OCI-LY3 (cell line): ENCODE results near the gene ZNF544.

Experiments used
- H2AFZ ChIP-seq: fragments of 200-600, 300-600 bp; shearing (Covaris generic); 2 replicates; pipeline ENCODE4 v1.6.0; 2014; ENCODE audit warnings: antibody characterized with exemption, low read depth, low read length
- H3K27ac ChIP-seq: fragments of 200-600, 300-600 bp; sonication (generic); 2 replicates; pipeline ENCODE4 v1.5.1; 2014; ENCODE audit warnings: mild to moderate bottlenecking, low read length, moderate library complexity, mixed read lengths
- H3K27me3 ChIP-seq: fragments of 200-600, 300-600 bp; sonication (generic); 2 replicates; pipeline ENCODE4 v1.6.1; 2014; ENCODE audit warnings: low read depth, low read length, mixed read lengths
- H3K36me3 ChIP-seq: fragments of 200-600, 300-600 bp; sonication (generic); replicated peaks from 2 replicates; pipeline ENCODE3; 2014; ENCODE audit warnings: low read depth, low read length, mixed read lengths
- H3K4me1 ChIP-seq: fragments of 300-600, 200-600 bp; sonication (generic); 2 replicates; pipeline ENCODE4 v1.6.1; 2014; ENCODE audit warnings: low read length, mixed read lengths
- H3K4me2 ChIP-seq: fragments of 200-600, 300-600 bp; sonication (generic); 2 replicates; pipeline ENCODE4 v1.6.1; 2014; ENCODE audit warnings: low read length, mixed read lengths
- H3K4me3 ChIP-seq: fragments of 300-600, 200-600 bp; sonication (generic); 2 replicates; pipeline ENCODE4 v1.5.1; 2014; ENCODE audit warnings: antibody characterized with exemption, mild to moderate bottlenecking, low read length, moderate library complexity
- H3K79me2 ChIP-seq: fragments of 300-600, 200-600 bp; shearing (Covaris generic); 2 replicates; pipeline ENCODE4 v1.6.1; 2014; ENCODE audit warnings: mild to moderate bottlenecking, low read length, mixed read lengths
- H3K9ac ChIP-seq: fragments of 300-600, 200-600 bp; shearing (Covaris generic); 2 replicates; pipeline ENCODE4 v1.6.0; 2014; ENCODE audit warnings: mild to moderate bottlenecking, low read length, moderate library complexity
- H3K9me3 ChIP-seq: fragments of 200-600, 300-600 bp; shearing (Covaris generic); 2 replicates; pipeline ENCODE4 v1.6.1; 2014; ENCODE audit warnings: low read length, mixed read lengths; ENCODE audit not compliant: insufficient read depth
- H4K20me1 ChIP-seq: fragments of 200-600, 300-600 bp; sonication (generic); 2 replicates; pipeline ENCODE4 v1.6.1; 2016; ENCODE audit warnings: low read length, mixed read lengths; ENCODE audit not compliant: insufficient read depth
- CTCF ChIP-seq: fragments of 200-600, 300-600 bp; sonication (generic); IDR thresholded peaks from 2 replicates; pipeline ENCODE4 v1.5.1; 2014; ENCODE audit warnings: antibody characterized with exemption, low read length, low read depth
- EZH2phosphoT487 ChIP-seq: fragments of 200-600 bp; shearing (Covaris generic); IDR thresholded peaks from 2 replicates; pipeline ENCODE4 v1.6.1; 2018; ENCODE audit warnings: antibody characterized with exemption, mixed run types, low read depth

Gene ZNF544

GRCh38 chr19:58261968-58262921 lies 33.5 kb downstream of the ZNF544 start:
- Histone ChIP-seq H2AFZ (no peak overlapping the region), H3K36me3 (peaks cover 89% of the 10 kb centered on the region), H3K27me3 (no peaks in the 10 kb centered on the region), H3K4me1 (no peaks in the 10 kb centered on the region), H3K4me2 (no peak overlapping the region), H3K4me3 (no peak overlapping the region), H4K20me1 (no peaks in the 10 kb centered on the region), H3K9me3 (peaks cover 80% of the 10 kb centered on the region), H3K27ac (no peak overlapping the region), H3K79me2 (no peaks in the 10 kb centered on the region), H3K9ac (no peak overlapping the region)
- TF ChIP-seq CTCF, result no peak
- TF ChIP-seq EZH2phosphoT487, result no peak

- Histone ChIP-seq H3K36me3 (peaks cover 83% of the 10 kb centered on the region), H4K20me1 (no peaks in the 10 kb centered on the region), H3K4me3 (no peak overlapping the region), H3K4me2 (no peak overlapping the region), H3K9me3 (peaks cover 73% of the 10 kb centered on the region), H3K27ac (no peak overlapping the region), H3K79me2 (no peaks in the 10 kb centered on the region), H3K9ac (no peak overlapping the region), H3K27me3 (no peaks in the 10 kb centered on the region), H2AFZ (no peak overlapping the region), H3K4me1 (no peaks in the 10 kb centered on the region)
- TF ChIP-seq CTCF (no peak), EZH2phosphoT487 (no peak)
Measured at GRCh38 chr19:58262922-58263296, 34.2 kb downstream of the ZNF544 start.

GRCh38 chr19:58265100-58265499 lies 36.4 kb downstream of the ZNF544 start:
- no peak for TF ChIP-seq CTCF
- TF ChIP-seq EZH2phosphoT487, result no peak
- Histone ChIP-seq H3K27ac (no peak overlapping the region), H3K27me3 (no peaks in the 10 kb centered on the region), H3K4me3 (no peak overlapping the region), H3K79me2 (no peaks in the 10 kb centered on the region), H3K4me2 (no peak overlapping the region), H3K9me3 (peaks cover 65% of the 10 kb centered on the region), H4K20me1 (no peaks in the 10 kb centered on the region), H3K4me1 (no peaks in the 10 kb centered on the region), H2AFZ (no peak overlapping the region), H3K9ac (no peak overlapping the region), H3K36me3 (peaks cover 72% of the 10 kb centered on the region)

GRCh38 chr19:58268344-58268743 lies 39.6 kb downstream of the ZNF544 start:
- Histone ChIP-seq H3K9ac (no peak overlapping the region), H3K27ac (no peak overlapping the region), H4K20me1 (no peaks in the 10 kb centered on the region), H3K27me3 (no peaks in the 10 kb centered on the region), H3K79me2 (no peaks in the 10 kb centered on the region), H3K36me3 (peaks cover 66% of the 10 kb centered on the region), H3K4me3 (no peak overlapping the region), H3K4me2 (no peak overlapping the region), H3K9me3 (peaks cover 48% of the 10 kb centered on the region), H2AFZ (no peak overlapping the region), H3K4me1 (no peaks in the 10 kb centered on the region)
- no peak for TF ChIP-seq EZH2phosphoT487
- no peak for TF ChIP-seq CTCF
